Posterior vena cava (tissue), 2 donors: ENCODE measurements around the gene SEMA3E. TPM values are rescaled to one million over a fixed set of nuclear protein-coding genes. Genes with fewer than 3 reads are reported as not detected.

Experiments
- DNase-seq: peaks from one replicate; pipeline ENCODE4 v3.0.0-alpha.2; 2020; ENCODE audit warnings: low spot score
- intact Hi-C, 2 donors: fragments of 100-400 bp; cut with DNase I; formaldehyde crosslinking; loops; one replicate each; pipeline versions ENCODE4 v1.14.1 to v1.14.2; 2022 to 2023
- total RNA-seq, 2 donors: library from RNA; stranded (reverse); fragmentation: NEBNext Ultra II Directional; extraction: Animal tissue kit (Norgen Biotek cat#: 25700); gene quantifications; one replicate each; pipeline ENCODE4 v1.2.1, GENCODE V29; 2021
- donor health status: DM: yes; HTN: yes; CAD: no.
- donor health status: DM: yes; HTN: yes; CAD: no.

SEMA3E gene
- total RNA-seq, 2 donors from 2014 or later: 1.9 to 2.2 TPM

GRCh38 chr7:83419013-83419412, 229.9 kb downstream of the SEMA3E start:
- intact Hi-C loops: loop anchor here in 1 of 2 donors (10.0 kb wide), 1 partner anchor 236 kb away; no protein-coding TSS in a partner anchor
- DNase-seq: no peak

GRCh38 chr7:83415840-83416239, 233.1 kb downstream of the SEMA3E start:
- intact Hi-C loops: loop anchor here in 1 of 2 donors (10.0 kb wide), 1 partner anchor 239 kb away; no protein-coding TSS in a partner anchor
- no peak for DNase-seq

- DNase-seq: no peak
- intact Hi-C loops: loop anchor here in 1 of 2 donors (10.0 kb wide), 1 partner anchor 240 kb away; no protein-coding TSS in a partner anchor
These were observed 234.0 kb downstream of the SEMA3E start for GRCh38 chr7:83414947-83415346.

- no peak for DNase-seq
- intact Hi-C loops: loop anchor here in 1 of 2 donors (10.0 kb wide), 1 partner anchor 241 kb away; no protein-coding TSS in a partner anchor
These were observed 235.1 kb downstream of the SEMA3E start for GRCh38 chr7:83413831-83414230.

GRCh38 chr7:83413424-83413823, 235.5 kb downstream of the SEMA3E start:
- DNase-seq: no peak
- intact Hi-C loops: loop anchor here in 1 of 2 donors (10.0 kb wide), 1 partner anchor 241 kb away; no protein-coding TSS in a partner anchor

GRCh38 chr7:83410989-83411591, 237.8 kb downstream of the SEMA3E start:
- intact Hi-C loops: loop anchor here in 1 of 2 donors (10.0 kb wide), 1 partner anchor 244 kb away; no protein-coding TSS in a partner anchor
- no peak for DNase-seq

GRCh38 chr7:83394776-83395175, 254.2 kb downstream of the SEMA3E start:
- DNase-seq: no peak
- intact Hi-C loops: no loop called here

- no peak for DNase-seq
- intact Hi-C loops: no loop called here
These were observed 260.5 kb downstream of the SEMA3E start for GRCh38 chr7:83388436-83388835.

- intact Hi-C loops: no loop called here
- DNase-seq: no peak
These were observed 282.3 kb downstream of the SEMA3E start for GRCh38 chr7:83366629-83367028.

GRCh38 chr7:83365746-83366145, 283.2 kb downstream of the SEMA3E start:
- intact Hi-C loops: no loop called here
- DNase-seq: no peak

- intact Hi-C loops: no loop called here
- no peak for DNase-seq
These were observed 285.9 kb downstream of the SEMA3E start for GRCh38 chr7:83362871-83363550.

- no peak for DNase-seq
- intact Hi-C loops: no loop called here
These were observed 289.8 kb downstream of the SEMA3E start for GRCh38 chr7:83359108-83359507.

- no peak for DNase-seq
- intact Hi-C loops: no loop called here
These were observed 293.8 kb downstream of the SEMA3E start for GRCh38 chr7:83355143-83355542.

GRCh38 chr7:83347945-83348444, 300.9 kb downstream of the SEMA3E start:
- DNase-seq: no peak
- intact Hi-C loops: no loop called here

- intact Hi-C loops: no loop called here
- DNase-seq: no peak
These were observed 309.0 kb downstream of the SEMA3E start for GRCh38 chr7:83339907-83340306.

GRCh38 chr7:83338277-83338950, 310.5 kb downstream of the SEMA3E start:
- no peak for DNase-seq
- intact Hi-C loops: no loop called here

GRCh38 chr7:83337050-83337449, 311.9 kb downstream of the SEMA3E start:
- intact Hi-C loops: no loop called here
- no peak for DNase-seq

- intact Hi-C loops: no loop called here
- no peak for DNase-seq
These were observed 322.7 kb downstream of the SEMA3E start for GRCh38 chr7:83326223-83326622.

GRCh38 chr7:83325083-83325482, 323.9 kb downstream of the SEMA3E start:
- no peak for DNase-seq

GRCh38 chr7:83324596-83324995, 324.3 kb downstream of the SEMA3E start:
- intact Hi-C loops: no loop called here
- DNase-seq: no peak

More at GRCh38 chr7:83325083-83325482, 323.9 kb downstream of the SEMA3E start:
- intact Hi-C loops: no loop called here
